Lower lobe of right lung (tissue), 2 donors: ENCODE results near the gene SLC24A1. TPM values are rescaled to one million over a fixed set of nuclear protein-coding genes. Genes with fewer than 3 reads are reported as not detected.

Experiments used
- ATAC-seq, 2 donors: fragments of 200-7000 bp; cut with Tn5 transposase; one replicate each; pipeline ENCODE4 v1.9.1; 2020 to 2022; ENCODE audit warnings: mild to moderate bottlenecking in 2 of 2, moderate library complexity in 2 of 2
- DNase-seq: peaks from one replicate; pipeline ENCODE4 v3.0.0-alpha.2; 2020
- H3K27ac ChIP-seq: fragments of 200-600 bp; one replicate; pipeline ENCODE4 v1.8.0; 2022
- H3K27me3 ChIP-seq: fragments of 200-600 bp; one replicate; pipeline ENCODE4 v1.8.0; 2022; ENCODE audit warnings: low read depth
- H3K36me3 ChIP-seq: fragments of 200-600 bp; one replicate; pipeline ENCODE4 v1.8.0; 2022; ENCODE audit warnings: mild to moderate bottlenecking
- H3K4me1 ChIP-seq: fragments of 200-600 bp; one replicate; pipeline ENCODE4 v1.8.0; 2022
- H3K4me3 ChIP-seq: fragments of 200-600 bp; one replicate; pipeline ENCODE4 v1.8.0; 2022; ENCODE audit warnings: mild to moderate bottlenecking
- H3K9me3 ChIP-seq: fragments of 200-600 bp; one replicate; pipeline ENCODE4 v1.8.0; 2022
- CTCF ChIP-seq: fragments of 200-600 bp; IDR thresholded peaks from one replicate; pipeline ENCODE4 v1.8.0; 2022; ENCODE audit warnings: antibody characterized with exemption, mild to moderate bottlenecking
- intact Hi-C: fragments of 100-400 bp; cut with DNase I; formaldehyde crosslinking; loops from one replicate; pipeline ENCODE4 v1.11.0; 2022
- total RNA-seq: library from RNA; stranded (reverse); fragmentation: NEBNext Ultra II Directional; extraction: Animal tissue kit (Norgen Biotek cat#: 25700); gene quantifications from one replicate; pipeline ENCODE4 v1.2.1, GENCODE V29; 2021
- donor health status: DM: no; HTN: yes; CAD: no; lungs with severe emphysema.

SLC24A1 gene
- total RNA-seq, 1 donor from 2014 or later = 11.4 TPM

GRCh38 chr15:65638109-65638508 lies 16.4 kb downstream of the SLC24A1 start:
- no peaks in the 10 kb centered on the region for H3K36me3 ChIP-seq
- no peak for ATAC-seq
- H3K4me3 ChIP-seq = no peak overlapping the region
- no peak for DNase-seq
- H3K9me3 ChIP-seq = no peaks in the 10 kb centered on the region
- TF ChIP-seq CTCF = no peak
- H3K4me1 ChIP-seq = peaks cover 11% of the 10 kb centered on the region
- no peaks in the 10 kb centered on the region for H3K27me3 ChIP-seq
- intact Hi-C loops = no loop called here
- H3K27ac ChIP-seq = no peak overlapping the region

- no peaks in the 10 kb centered on the region for H3K36me3 ChIP-seq
- peak; percentile 75 for TF ChIP-seq CTCF
- H3K9me3 ChIP-seq = no peaks in the 10 kb centered on the region
- H3K27me3 ChIP-seq = no peaks in the 10 kb centered on the region
- peaks cover 11% of the 10 kb centered on the region for H3K4me1 ChIP-seq
- no peak overlapping the region for H3K4me3 ChIP-seq
- ATAC-seq (peak; percentile 76 to 82), DNase-seq (no peak)
- H3K27ac ChIP-seq = no peak overlapping the region
- intact Hi-C loops = no loop called here
Observed at GRCh38 chr15:65638681-65639089, 16.9 kb downstream of the SLC24A1 start.

GRCh38 chr15:65639509-65639908 lies 17.8 kb downstream of the SLC24A1 start:
- Histone ChIP-seq H3K9me3 (no peaks in the 10 kb centered on the region), H3K4me3 (no peak overlapping the region), H3K36me3 (no peaks in the 10 kb centered on the region), H3K27me3 (no peaks in the 10 kb centered on the region), H3K27ac (no peak overlapping the region), H3K4me1 (peaks cover 11% of the 10 kb centered on the region)
- no peak for ATAC-seq
- intact Hi-C loops = no loop called here
- no peak for DNase-seq
- TF ChIP-seq CTCF = no peak

GRCh38 chr15:65641768-65642475 lies 20.2 kb downstream of the SLC24A1 start:
- ATAC-seq (no peak), DNase-seq (no peak)
- TF ChIP-seq CTCF = no peak
- intact Hi-C loops = no loop called here
- Histone ChIP-seq H3K4me3 (no peak overlapping the region), H3K9me3 (no peaks in the 10 kb centered on the region), H3K27ac (no peak overlapping the region), H3K36me3 (no peaks in the 10 kb centered on the region), H3K4me1 (peaks cover 11% of the 10 kb centered on the region), H3K27me3 (no peaks in the 10 kb centered on the region)

- no peak for DNase-seq
- H3K4me3 ChIP-seq = no peak overlapping the region
- H3K36me3 ChIP-seq = no peaks in the 10 kb centered on the region
- H3K4me1 ChIP-seq = peaks cover 11% of the 10 kb centered on the region
- TF ChIP-seq CTCF = no peak
- H3K9me3 ChIP-seq = no peaks in the 10 kb centered on the region
- H3K27ac ChIP-seq = no peak overlapping the region
- intact Hi-C loops = no loop called here
- H3K27me3 ChIP-seq = no peaks in the 10 kb centered on the region
- ATAC-seq = no peak
Observed at GRCh38 chr15:65642594-65642993, 20.9 kb downstream of the SLC24A1 start.
